Measurements from ENCODE around the gene IGFBP7.

- TF ChIP-seq CTCF (conservative IDR thresholded peaks at IDR 0.05; ENCODE audit: low read length) (no peak), EZH2phosphoT487 (IDR thresholded peaks at IDR 0.05; ENCODE audit: borderline replicate concordance) (no peak)
These were observed 26.1 kb upstream of the IGFBP7 start for GRCh38 chr4:57136281-57136680.
